Bronchial epithelial cell (primary cell): ENCODE data around the gene NTF4. TPM values are rescaled to one million over a fixed set of nuclear protein-coding genes. Genes with fewer than 3 reads are reported as not detected.

Source experiments
- DNase-seq: peaks from one replicate; pipeline ENCODE4 v3.0.0-alpha.2; 2010; ENCODE audit warnings: low read depth
- FAIRE-seq: peaks from 2 replicates; lab custom pipeline; 2011; peaks lifted over from hg19 to GRCh38; lab: Jason Lieb, UNC
- H3K27me3 ChIP-seq: 2 replicates; pipeline ENCODE4 v1.5.1; 2011; ENCODE audit warnings: low read length; ENCODE audit not compliant: control insufficient read depth, insufficient read depth
- H3K36me3 ChIP-seq: 2 replicates; pipeline ENCODE4 v1.5.1; 2011; ENCODE audit warnings: low read length; ENCODE audit not compliant: control insufficient read depth, insufficient read depth
- H3K4me3 ChIP-seq: 2 replicates; pipeline ENCODE4 v1.5.1; 2011; ENCODE audit warnings: mild to moderate bottlenecking, low read depth, low read length, control low read depth
- CTCF ChIP-seq: IDR thresholded peaks from 2 replicates; pipeline ENCODE4 v1.5.1; 2011; ENCODE audit warnings: mild to moderate bottlenecking, moderate library complexity, low read length, control low read depth, inconsistent platforms; ENCODE audit not compliant: insufficient read depth, severe bottlenecking
- total RNA-seq: library from RNA; depleted of rRNA; stranded (reverse); fragments of >200 nt; gene quantifications from 2 replicates; pipeline ENCODE4 v1.2.1, GENCODE V29; 2014

Gene NTF4
- total RNA-seq, 1 donor from 2014 or later = 3.2 TPM

GRCh38 chr19:49064029-49064629 lies 489 bp downstream of the NTF4 start:
- H3K27me3 ChIP-seq = no peaks in the 10 kb centered on the region
- peaks cover 2% of the 10 kb centered on the region for H3K36me3 ChIP-seq
- peak overlapping the region; percentile 67 for H3K4me3 ChIP-seq
- peak; percentile 78 for DNase-seq
- TF ChIP-seq CTCF = no peak
- FAIRE-seq = no peak

GRCh38 chr19:49061445-49061844 lies 3.2 kb downstream of the NTF4 start:
- H3K27me3 ChIP-seq = no peaks in the 10 kb centered on the region
- no peak for DNase-seq
- H3K36me3 ChIP-seq = peaks cover 2% of the 10 kb centered on the region
- no peak for FAIRE-seq
- no peak overlapping the region for H3K4me3 ChIP-seq
- no peak for TF ChIP-seq CTCF

GRCh38 chr19:49061000-49061399 lies 3.6 kb downstream of the NTF4 start:
- TF ChIP-seq CTCF = no peak
- DNase-seq = no peak
- no peak overlapping the region for H3K4me3 ChIP-seq
- peaks cover 2% of the 10 kb centered on the region for H3K36me3 ChIP-seq
- no peaks in the 10 kb centered on the region for H3K27me3 ChIP-seq
- FAIRE-seq = no peak

GRCh38 chr19:49059053-49059452 lies 5.6 kb downstream of the NTF4 start:
- TF ChIP-seq CTCF = no peak

GRCh38 chr19:49058562-49058961 lies 6.1 kb downstream of the NTF4 start:
- DNase-seq = peak; percentile 54
- H3K27me3 ChIP-seq = no peaks in the 10 kb centered on the region

More at GRCh38 chr19:49059053-49059452, 5.6 kb downstream of the NTF4 start:
- FAIRE-seq (no peak), DNase-seq (no peak)
- Histone ChIP-seq H3K4me3 (no peak overlapping the region), H3K27me3 (no peaks in the 10 kb centered on the region), H3K36me3 (peaks cover 2% of the 10 kb centered on the region)

More at GRCh38 chr19:49058562-49058961, 6.1 kb downstream of the NTF4 start:
- FAIRE-seq = no peak
- TF ChIP-seq CTCF = no peak
- peaks cover 2% of the 10 kb centered on the region for H3K36me3 ChIP-seq
- H3K4me3 ChIP-seq = no peak overlapping the region
